GM19324 (cell line): ENCODE measurements around the gene MCF2L.

Experiments used
- ATAC-seq: cut with Tn5 transposase; IDR thresholded peaks from one replicate; pipeline ENCODE4 v1.9.1; 2021; ENCODE audit warnings: mild to moderate bottlenecking, moderate library complexity; ENCODE audit not compliant: unreplicated experiment, low FRiP score

The MCF2L gene

GRCh38 chr13:112947796-112948195 lies 21.2 kb upstream of the MCF2L start:
- no peak for ATAC-seq

GRCh38 chr13:112951674-112952371 lies 17.2 kb upstream of the MCF2L start:
- no peak for ATAC-seq

- no peak for ATAC-seq
These were observed 16.1 kb upstream of the MCF2L start for GRCh38 chr13:112952759-112953551.

- no peak for ATAC-seq
These were observed 15.2 kb upstream of the MCF2L start for GRCh38 chr13:112953591-112954487.

GRCh38 chr13:112954488-112955270 lies 14.3 kb upstream of the MCF2L start:
- ATAC-seq, result no peak

GRCh38 chr13:112955271-112955937 lies 13.6 kb upstream of the MCF2L start:
- ATAC-seq, result no peak

GRCh38 chr13:112955956-112956355 lies 13.1 kb upstream of the MCF2L start:
- ATAC-seq, result no peak

GRCh38 chr13:112956571-112957294 lies 12.3 kb upstream of the MCF2L start:
- no peak for ATAC-seq

- no peak for ATAC-seq
These were observed 11.7 kb upstream of the MCF2L start for GRCh38 chr13:112957295-112957677.

- ATAC-seq, result no peak
These were observed 10.7 kb upstream of the MCF2L start for GRCh38 chr13:112958127-112958989.

- ATAC-seq, result no peak
These were observed 9.8 kb upstream of the MCF2L start for GRCh38 chr13:112959206-112959605.

GRCh38 chr13:112959701-112960542 lies 9.1 kb upstream of the MCF2L start:
- ATAC-seq, result no peak

GRCh38 chr13:112960706-112961105 lies 8.3 kb upstream of the MCF2L start:
- ATAC-seq, result no peak

- ATAC-seq, result no peak
These were observed 7.3 kb upstream of the MCF2L start for GRCh38 chr13:112961457-112962369.

- ATAC-seq, result no peak
These were observed 6.6 kb upstream of the MCF2L start for GRCh38 chr13:112962396-112962795.

GRCh38 chr13:112962911-112963625 lies 5.9 kb upstream of the MCF2L start:
- no peak for ATAC-seq
